GM12878 (cell line): ENCODE data around the gene KLF15. TPM values are rescaled to one million over a fixed set of nuclear protein-coding genes. Genes with fewer than 3 reads are reported as not detected.

Experiments used
- ATAC-seq: fragments of 200-7000 bp; cut with Tn5 transposase; 3 replicates; pipeline ENCODE4 v1.9.1; 2020; ENCODE audit warnings: mild to moderate bottlenecking, moderate library complexity
- BruUV-seq: library from RNA; stranded (reverse); fragments of 400-500 nt; replicated peaks from 2 replicates; lab custom pipeline; 2021; lab: Mats Ljungman, UMichigan
- CTCF ChIA-PET: fragments of 300-600 bp; sonication (Branson Sonifier 250); formaldehyde crosslinking; extraction: SDS; loops from one replicate; lab custom pipeline; 2021; ENCODE audit warnings: inconsistent platforms; lab: Yijun Ruan, JAX
- POLR2A ChIA-PET: fragments of 350-600 bp; formaldehyde crosslinking; extraction: SDS; loops from one replicate; lab custom pipeline; 2021; ENCODE audit warnings: inconsistent platforms; lab: Charles Lee
- RAD21 ChIA-PET: fragments of 300-600 bp; sonication (Branson Sonifier 250); formaldehyde crosslinking; loops from one replicate; lab custom pipeline; 2023; ENCODE audit warnings: antibody characterized with exemption; ENCODE audit not compliant: unreplicated experiment; lab: Charles Lee
- SMC1A ChIA-PET: fragments of 300-600 bp; sonication (Branson Sonifier 250); formaldehyde crosslinking; loops from one replicate; lab custom pipeline; 2023; ENCODE audit not compliant: unreplicated experiment, uncharacterized antibody; lab: Charles Lee
- DNase-seq: peaks from one replicate; pipeline ENCODE4 v3.0.0-alpha.2; 2011; ENCODE audit warnings: low read depth, low spot score
- FAIRE-seq: peaks from 3 replicates; lab custom pipeline; 2011; peaks lifted over from hg19 to GRCh38; lab: Jason Lieb, UNC
- H2AFZ ChIP-seq: 2 replicates; pipeline ENCODE4 v1.6.0; 2011; ENCODE audit warnings: low read depth, low read length, control low read depth; ENCODE audit not compliant: control insufficient read depth
- H3K27ac ChIP-seq: 2 replicates; pipeline ENCODE4 v1.5.1; 2011; ENCODE audit warnings: control low read depth; ENCODE audit not compliant: control insufficient read depth, insufficient read depth
- H3K27me3 ChIP-seq, 2 experiments: replicated peaks in 1 of 2; 2 replicates each; pipeline versions ENCODE4 v1.6.0 to v1.6.1; 2011; ENCODE audit warnings: low read length in 1 of 2; ENCODE audit not compliant: control insufficient read depth in 2 of 2, insufficient read depth in 2 of 2
- H3K36me3 ChIP-seq, 2 experiments: 2 replicates each; pipeline ENCODE4 v1.5.1; 2011; ENCODE audit warnings: low read length in 1 of 2; ENCODE audit not compliant: control insufficient read depth in 2 of 2, insufficient read depth in 2 of 2
- H3K4me1 ChIP-seq: 2 replicates; pipeline ENCODE4 v1.6.1; 2011; ENCODE audit warnings: mild to moderate bottlenecking, low read length, moderate library complexity, mixed read lengths; ENCODE audit not compliant: control insufficient read depth, insufficient read depth
- H3K4me2 ChIP-seq: 2 replicates; pipeline ENCODE4 v1.6.0; 2011; ENCODE audit warnings: control low read depth; ENCODE audit not compliant: control insufficient read depth, insufficient read depth
- H3K4me3 ChIP-seq: fragments of 200-600 bp; sonication (generic); 2 replicates; pipeline ENCODE4 v1.5.1; 2016
- H3K79me2 ChIP-seq: 2 replicates; pipeline ENCODE4 v1.6.0; 2011; ENCODE audit warnings: low read length; ENCODE audit not compliant: control insufficient read depth, insufficient read depth
- H3K9ac ChIP-seq: 2 replicates; pipeline ENCODE4 v1.8.0; 2011; ENCODE audit warnings: low read length, control low read depth, mixed read lengths; ENCODE audit not compliant: control insufficient read depth, insufficient read depth
- H3K9me3 ChIP-seq: replicated peaks from 3 replicates; pipeline ENCODE4 v1.5.1; 2011; ENCODE audit warnings: mild to moderate bottlenecking, low read length; ENCODE audit not compliant: control insufficient read depth, insufficient read depth
- H4K20me1 ChIP-seq: 2 replicates; pipeline ENCODE4 v1.6.0; 2011; ENCODE audit not compliant: control insufficient read depth, insufficient read depth
- CBX5 ChIP-seq: sonication (generic); IDR thresholded peaks from 2 replicates; pipeline ENCODE4 v1.6.1; 2016; ENCODE audit warnings: low read depth, moderate library complexity, mild to moderate bottlenecking, inconsistent platforms
- FOXM1 ChIP-seq: IDR thresholded peaks from 2 replicates; pipeline ENCODE4 v1.6.1; 2012; ENCODE audit warnings: low read depth, mild to moderate bottlenecking, inconsistent platforms, low read length, moderate library complexity
- GABPA ChIP-seq: IDR thresholded peaks from 2 replicates; pipeline ENCODE4 v1.6.1; 2014; ENCODE audit warnings: antibody characterized with exemption, low read depth, mild to moderate bottlenecking, inconsistent platforms
- GATAD2B ChIP-seq: fragments of 450-650 bp; conservative IDR thresholded peaks from 2 replicates; pipeline ENCODE4 v1.6.1; 2017; ENCODE audit warnings: low read depth, mild to moderate bottlenecking, moderate library complexity
- HSF1 ChIP-seq: fragments of 150-350 bp; IDR thresholded peaks from 2 replicates; pipeline ENCODE4 v1.6.1; 2014; ENCODE audit warnings: mild to moderate bottlenecking, low read depth, low read length
- SIN3A ChIP-seq: IDR thresholded peaks from 2 replicates; pipeline ENCODE4 v1.6.1; 2012; ENCODE audit warnings: low read depth, low read length, improper control_type of control experiment
- STAT1 ChIP-seq: fragments of 450-650 bp; conservative IDR thresholded peaks from 2 replicates; pipeline ENCODE4 v1.6.1; 2014; ENCODE audit warnings: antibody characterized with exemption, mild to moderate bottlenecking
- TCF12 ChIP-seq: IDR thresholded peaks from 2 replicates; pipeline ENCODE4 v1.6.1; 2011; ENCODE audit warnings: low read depth, mild to moderate bottlenecking, low read length
- ZNF217 ChIP-seq: fragments of 450-650 bp; IDR thresholded peaks from 2 replicates; pipeline ENCODE4 v1.6.1; 2017; ENCODE audit warnings: antibody characterized with exemption, mild to moderate bottlenecking
- ZNF622 ChIP-seq: fragments of 450-650 bp; IDR thresholded peaks from 2 replicates; pipeline ENCODE4 v1.6.1; 2017; ENCODE audit warnings: mild to moderate bottlenecking, inconsistent platforms
- WGBS: methylation state at CpG from one replicate; pipeline ENCODE4 v1.1.6; 2016; ENCODE audit warnings: low lambda C conversion rate; ENCODE audit not compliant: insufficient replicate concordance, insufficient coverage; ENCODE audit errors: missing lambda C conversion rate; 5-methylcytosine and 5-hydroxymethylcytosine counted together
- in situ Hi-C: fragments of 300-500 bp; cut with MboI; formaldehyde crosslinking; loops from 9 replicates; pipeline ENCODE4 v1.14.3; 2018; ENCODE audit warnings: mixed read lengths
- intact Hi-C: fragments of 100-400 bp; cut with micrococcal nuclease; formaldehyde crosslinking; loops from one replicate; pipeline ENCODE4 v1.14.2; 2022; ENCODE audit not compliant: unreplicated experiment
- polyA plus RNA-seq, 11 experiments: library from polyadenylated mRNA; depleted of rRNA in 4 of 11; unstranded in 6 of 11; stranded (reverse) in 5 of 11; fragments of >200 nt; fragmentation: Nextera tagmentation in 4 of 11; fragmentation: Illumina TruSeq in 1 of 11; extraction: Ambion mirVana in 4 of 11; extraction: Trizol in 1 of 11; gene quantifications; 1 replicate in 1 of 11; 2 replicates in 10 of 11; pipeline versions ENCODE4 v1.2.1 to v1.2.3, GENCODE V29; 2011 to 2016; ENCODE audit warnings: inconsistent platforms in 2 of 11, missing spikeins in 2 of 11, low read depth in 1 of 11
- total RNA-seq, 4 experiments: library from RNA; depleted of rRNA in 3 of 4; stranded (reverse); fragments of >200 nt in 3 of 4; fragmentation: Illumina TruSeq in 1 of 4; extraction: Trizol in 1 of 4; gene quantifications; 2 replicates each; pipeline versions ENCODE4 v1.2.1 to v1.2.3, GENCODE V29; 2013 to 2021
- TF ChIP-seq, protein P1 (sequence below): IDR thresholded peaks from 2 replicates; pipeline ENCODE4 v1.6.1; 2012; ENCODE audit warnings: mild to moderate bottlenecking, low read depth, low read length
- TF ChIP-seq, protein P2 (sequence below): IDR thresholded peaks from 2 replicates; pipeline ENCODE4 v1.6.1; 2012; ENCODE audit warnings: improper control_type of control experiment, low read depth, low read length; ENCODE audit not compliant: insufficient replicate concordance
- TF ChIP-seq, protein P3 (sequence below): IDR thresholded peaks from 2 replicates; pipeline ENCODE4 v1.6.1; 2011; ENCODE audit warnings: low read depth, mild to moderate bottlenecking, low read length, moderate library complexity, borderline replicate concordance; ENCODE audit errors: extremely low read depth

Gene KLF15
- total and polyA plus RNA-seq, 10 of the 15 experiments (the other 5 are each of a cell fraction or from before 2014, with no cell fraction given) = 0.15 TPM; not detected in 9

GRCh38 chr3:126314790-126315658 lies 42.2 kb downstream of the KLF15 start:
- DNase-seq (no peak), ATAC-seq (no peak), FAIRE-seq (no peak)
- intact Hi-C loops = no loop called here
- no TSS peak for BruUV-seq
- no peak overlapping the region for H3K4me2 ChIP-seq
- in situ Hi-C loops = no loop called here
- no peak overlapping the region for H3K4me3 ChIP-seq
- H3K4me1 ChIP-seq = no peaks in the 10 kb centered on the region
- H3K27ac ChIP-seq = no peak overlapping the region
- no peaks in the 10 kb centered on the region for H4K20me1 ChIP-seq
- H2AFZ ChIP-seq = no peak overlapping the region
- H3K36me3 ChIP-seq = no peaks in the 10 kb centered on the region
- H3K79me2 ChIP-seq = no peaks in the 10 kb centered on the region
- ChIA-PET CTCF (no interaction called here), SMC1A (no interaction called here), RAD21 (no interaction called here), POLR2A (no interaction called here)
- WGBS = 20% methylated on average over 11 of the region's 11 CpGs
- H3K27me3 ChIP-seq = peaks cover 0 to 2% of the 10 kb centered on the region in 2 experiments; a peak in 3 of 4 replicates
- no peak overlapping the region for H3K9ac ChIP-seq
- no peaks in the 10 kb centered on the region for H3K9me3 ChIP-seq
- TF ChIP-seq HSF1 (no peak), ZNF622 (no peak), ZNF217 (no peak), FOXM1 (no peak), SIN3A (no peak), TCF12 (no peak), GABPA (no peak), GATAD2B (no peak), CBX5 (no peak), STAT1 (no peak)
- TF ChIP-seq, protein P1, sequence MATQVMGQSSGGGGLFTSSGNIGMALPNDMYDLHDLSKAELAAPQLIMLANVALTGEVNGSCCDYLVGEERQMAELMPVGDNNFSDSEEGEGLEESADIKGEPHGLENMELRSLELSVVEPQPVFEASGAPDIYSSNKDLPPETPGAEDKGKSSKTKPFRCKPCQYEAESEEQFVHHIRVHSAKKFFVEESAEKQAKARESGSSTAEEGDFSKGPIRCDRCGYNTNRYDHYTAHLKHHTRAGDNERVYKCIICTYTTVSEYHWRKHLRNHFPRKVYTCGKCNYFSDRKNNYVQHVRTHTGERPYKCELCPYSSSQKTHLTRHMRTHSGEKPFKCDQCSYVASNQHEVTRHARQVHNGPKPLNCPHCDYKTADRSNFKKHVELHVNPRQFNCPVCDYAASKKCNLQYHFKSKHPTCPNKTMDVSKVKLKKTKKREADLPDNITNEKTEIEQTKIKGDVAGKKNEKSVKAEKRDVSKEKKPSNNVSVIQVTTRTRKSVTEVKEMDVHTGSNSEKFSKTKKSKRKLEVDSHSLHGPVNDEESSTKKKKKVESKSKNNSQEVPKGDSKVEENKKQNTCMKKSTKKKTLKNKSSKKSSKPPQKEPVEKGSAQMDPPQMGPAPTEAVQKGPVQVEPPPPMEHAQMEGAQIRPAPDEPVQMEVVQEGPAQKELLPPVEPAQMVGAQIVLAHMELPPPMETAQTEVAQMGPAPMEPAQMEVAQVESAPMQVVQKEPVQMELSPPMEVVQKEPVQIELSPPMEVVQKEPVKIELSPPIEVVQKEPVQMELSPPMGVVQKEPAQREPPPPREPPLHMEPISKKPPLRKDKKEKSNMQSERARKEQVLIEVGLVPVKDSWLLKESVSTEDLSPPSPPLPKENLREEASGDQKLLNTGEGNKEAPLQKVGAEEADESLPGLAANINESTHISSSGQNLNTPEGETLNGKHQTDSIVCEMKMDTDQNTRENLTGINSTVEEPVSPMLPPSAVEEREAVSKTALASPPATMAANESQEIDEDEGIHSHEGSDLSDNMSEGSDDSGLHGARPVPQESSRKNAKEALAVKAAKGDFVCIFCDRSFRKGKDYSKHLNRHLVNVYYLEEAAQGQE = no peak
- TF ChIP-seq, protein P2, sequence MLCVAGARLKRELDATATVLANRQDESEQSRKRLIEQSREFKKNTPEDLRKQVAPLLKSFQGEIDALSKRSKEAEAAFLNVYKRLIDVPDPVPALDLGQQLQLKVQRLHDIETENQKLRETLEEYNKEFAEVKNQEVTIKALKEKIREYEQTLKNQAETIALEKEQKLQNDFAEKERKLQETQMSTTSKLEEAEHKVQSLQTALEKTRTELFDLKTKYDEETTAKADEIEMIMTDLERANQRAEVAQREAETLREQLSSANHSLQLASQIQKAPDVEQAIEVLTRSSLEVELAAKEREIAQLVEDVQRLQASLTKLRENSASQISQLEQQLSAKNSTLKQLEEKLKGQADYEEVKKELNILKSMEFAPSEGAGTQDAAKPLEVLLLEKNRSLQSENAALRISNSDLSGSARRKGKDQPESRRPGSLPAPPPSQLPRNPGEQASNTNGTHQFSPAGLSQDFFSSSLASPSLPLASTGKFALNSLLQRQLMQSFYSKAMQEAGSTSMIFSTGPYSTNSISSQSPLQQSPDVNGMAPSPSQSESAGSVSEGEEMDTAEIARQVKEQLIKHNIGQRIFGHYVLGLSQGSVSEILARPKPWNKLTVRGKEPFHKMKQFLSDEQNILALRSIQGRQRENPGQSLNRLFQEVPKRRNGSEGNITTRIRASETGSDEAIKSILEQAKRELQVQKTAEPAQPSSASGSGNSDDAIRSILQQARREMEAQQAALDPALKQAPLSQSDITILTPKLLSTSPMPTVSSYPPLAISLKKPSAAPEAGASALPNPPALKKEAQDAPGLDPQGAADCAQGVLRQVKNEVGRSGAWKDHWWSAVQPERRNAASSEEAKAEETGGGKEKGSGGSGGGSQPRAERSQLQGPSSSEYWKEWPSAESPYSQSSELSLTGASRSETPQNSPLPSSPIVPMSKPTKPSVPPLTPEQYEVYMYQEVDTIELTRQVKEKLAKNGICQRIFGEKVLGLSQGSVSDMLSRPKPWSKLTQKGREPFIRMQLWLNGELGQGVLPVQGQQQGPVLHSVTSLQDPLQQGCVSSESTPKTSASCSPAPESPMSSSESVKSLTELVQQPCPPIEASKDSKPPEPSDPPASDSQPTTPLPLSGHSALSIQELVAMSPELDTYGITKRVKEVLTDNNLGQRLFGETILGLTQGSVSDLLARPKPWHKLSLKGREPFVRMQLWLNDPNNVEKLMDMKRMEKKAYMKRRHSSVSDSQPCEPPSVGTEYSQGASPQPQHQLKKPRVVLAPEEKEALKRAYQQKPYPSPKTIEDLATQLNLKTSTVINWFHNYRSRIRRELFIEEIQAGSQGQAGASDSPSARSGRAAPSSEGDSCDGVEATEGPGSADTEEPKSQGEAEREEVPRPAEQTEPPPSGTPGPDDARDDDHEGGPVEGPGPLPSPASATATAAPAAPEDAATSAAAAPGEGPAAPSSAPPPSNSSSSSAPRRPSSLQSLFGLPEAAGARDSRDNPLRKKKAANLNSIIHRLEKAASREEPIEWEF = no peak
- TF ChIP-seq, protein P3, sequence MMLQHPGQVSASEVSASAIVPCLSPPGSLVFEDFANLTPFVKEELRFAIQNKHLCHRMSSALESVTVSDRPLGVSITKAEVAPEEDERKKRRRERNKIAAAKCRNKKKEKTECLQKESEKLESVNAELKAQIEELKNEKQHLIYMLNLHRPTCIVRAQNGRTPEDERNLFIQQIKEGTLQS = no peak
